NCI-H446 treated with DMSO at 0.1 percent for 48 hours (cell line): ENCODE data around the gene FOXN3.
"Not testable (repeated sequence)": the region's sequence is repeated elsewhere in the genome, so short reads cannot be mapped to it uniquely, and the experiment has no call there.

Experiments used
- DNase-seq: peaks from one replicate; lab custom pipeline; 2025; lab: John Stamatoyannopoulos, UW

The FOXN3 gene

GRCh38 chr14:89126461-89126860 is 290.6 kb downstream of the FOXN3 start:
- DNase-seq, result no peak

- no peak for DNase-seq
These were observed 291.8 kb downstream of the FOXN3 start for GRCh38 chr14:89125216-89125615.

GRCh38 chr14:89123851-89124250 is 293.2 kb downstream of the FOXN3 start:
- DNase-seq, result no peak

DNA sequence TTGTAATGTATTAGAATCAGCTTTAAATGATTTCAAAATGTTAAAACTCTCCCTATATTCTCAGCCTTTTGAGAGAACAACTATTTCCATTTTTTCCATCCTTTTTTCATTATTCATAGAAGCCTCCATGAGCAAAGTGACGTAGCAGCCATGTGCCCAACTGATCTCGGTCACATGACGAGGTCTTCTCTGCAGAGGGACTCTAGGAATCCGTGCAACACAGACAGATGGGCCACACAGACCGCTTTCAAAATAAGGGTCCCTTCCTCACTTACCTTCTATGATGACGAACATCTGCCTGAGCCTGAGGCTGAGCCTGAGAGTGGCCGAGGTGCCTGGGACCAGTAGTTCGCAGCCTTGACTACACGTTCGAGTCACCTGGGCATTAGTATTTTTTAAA is 293.8 kb downstream of the FOXN3 start:
- no peak for DNase-seq

DNA sequence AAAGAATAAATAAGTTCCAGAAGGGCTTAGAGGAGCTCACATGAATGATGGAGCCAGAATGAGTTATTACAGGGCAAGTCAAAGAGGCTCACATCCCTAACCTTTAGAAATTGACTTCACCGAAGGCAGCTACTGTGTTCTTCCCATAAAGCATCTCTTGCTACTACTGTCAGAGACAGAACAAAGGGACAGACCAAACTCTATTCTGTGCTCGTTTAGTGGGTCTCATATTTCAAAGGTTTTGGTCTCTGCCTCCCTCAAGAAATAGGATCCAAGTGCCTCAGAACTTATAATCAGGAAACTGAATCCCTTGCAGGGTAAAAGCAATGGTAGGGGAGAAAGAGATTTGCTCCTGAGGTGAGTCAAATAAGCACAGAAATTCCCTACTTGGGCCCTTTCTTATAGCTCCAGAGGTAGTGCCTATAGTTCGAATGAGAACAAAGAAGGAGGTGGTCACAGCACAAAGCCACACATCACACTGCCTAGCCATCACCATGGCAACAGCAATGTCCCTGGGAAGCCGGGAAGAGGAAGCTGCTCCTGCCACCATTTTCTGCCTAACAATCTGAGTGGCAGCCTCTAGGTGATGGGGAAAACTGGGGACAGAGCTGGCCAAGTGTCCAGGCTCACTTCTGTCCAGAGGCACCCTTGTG is 294.9 kb downstream of the FOXN3 start:
- DNase-seq, result no peak

DNA sequence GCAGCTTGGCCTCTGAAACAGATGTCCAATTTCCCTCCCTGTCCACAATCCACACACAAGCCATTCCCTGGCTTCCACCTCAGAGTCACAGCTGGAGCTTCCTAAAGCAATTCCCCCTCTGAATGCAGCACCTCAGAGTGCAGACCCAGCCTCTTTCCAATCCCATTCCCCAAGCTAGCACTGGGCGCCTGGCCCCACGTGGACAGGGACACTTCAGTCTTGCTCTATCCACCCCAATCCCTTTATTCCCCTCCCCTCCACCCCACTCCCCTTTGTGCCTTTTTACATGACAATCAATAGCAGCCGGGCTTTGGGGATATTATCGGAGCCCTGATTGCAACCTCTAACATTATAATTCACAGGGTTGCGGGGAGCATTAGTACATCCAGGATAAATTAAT is 300.0 kb downstream of the FOXN3 start:
- DNase-seq, result no peak

- DNase-seq, result no peak
These were observed 302.9 kb downstream of the FOXN3 start for GRCh38 chr14:89114109-89114508.

- DNase-seq, result no peak
These were observed 304.3 kb downstream of the FOXN3 start for GRCh38 chr14:89112720-89113119.

DNA sequence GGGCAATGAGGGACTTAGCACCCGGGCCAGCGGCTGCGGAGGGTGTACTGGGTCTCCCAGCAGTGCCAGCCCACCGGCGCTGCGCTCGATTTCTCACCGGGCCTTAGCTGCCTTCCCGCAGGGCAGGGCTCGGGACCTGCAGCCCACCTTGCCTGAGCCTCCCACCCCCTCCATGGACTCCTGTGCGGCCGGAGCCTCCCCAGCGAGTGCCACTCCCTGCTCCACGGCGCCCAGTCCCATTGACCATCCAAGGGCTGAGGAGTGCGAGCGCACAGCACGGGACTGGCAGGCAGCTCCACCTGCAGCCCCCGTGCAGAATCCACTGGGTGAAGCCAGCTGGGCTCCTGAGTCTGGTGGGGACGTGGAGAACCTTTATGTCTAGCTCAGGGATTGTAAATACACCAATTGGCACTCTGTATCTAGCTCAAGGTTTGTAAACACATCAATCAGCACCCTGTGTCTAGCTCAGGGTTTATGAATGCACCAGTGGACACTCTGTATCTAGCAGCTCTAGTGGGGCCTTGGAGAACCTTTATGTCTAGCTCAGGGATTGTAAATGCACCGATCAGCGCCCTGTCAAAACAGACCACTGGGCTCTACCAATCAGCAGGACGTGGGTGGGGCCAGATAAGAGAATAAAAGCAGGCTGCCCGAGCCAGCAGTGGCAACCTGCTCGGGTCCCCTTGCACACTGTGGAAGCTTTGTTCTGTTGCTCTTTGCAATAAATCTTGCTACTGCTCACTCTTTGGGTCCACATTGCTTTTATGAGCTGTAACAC is 305.1 kb downstream of the FOXN3 start:
- not testable (repeated sequence) for DNase-seq

DNA sequence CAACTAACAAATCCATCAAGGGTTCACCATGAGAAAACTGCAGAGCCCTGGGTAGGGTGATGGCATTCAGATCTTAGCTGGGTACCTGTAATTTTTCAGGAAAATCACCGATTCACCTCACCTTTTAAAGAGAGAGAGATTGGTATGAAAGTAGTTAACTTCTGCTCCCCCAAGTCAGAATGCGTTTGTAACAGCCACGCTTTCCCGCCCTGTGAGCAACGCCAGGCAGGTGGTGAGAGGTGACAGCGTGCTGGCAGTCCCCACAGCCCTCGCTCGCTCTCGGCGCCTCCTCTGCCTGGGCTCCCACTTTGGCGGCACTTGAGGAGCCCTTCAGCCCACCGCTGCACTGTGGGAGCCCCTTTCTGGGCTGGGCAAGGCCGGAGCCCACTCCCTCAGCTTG is 305.8 kb downstream of the FOXN3 start:
- not testable (repeated sequence) for DNase-seq

DNA sequence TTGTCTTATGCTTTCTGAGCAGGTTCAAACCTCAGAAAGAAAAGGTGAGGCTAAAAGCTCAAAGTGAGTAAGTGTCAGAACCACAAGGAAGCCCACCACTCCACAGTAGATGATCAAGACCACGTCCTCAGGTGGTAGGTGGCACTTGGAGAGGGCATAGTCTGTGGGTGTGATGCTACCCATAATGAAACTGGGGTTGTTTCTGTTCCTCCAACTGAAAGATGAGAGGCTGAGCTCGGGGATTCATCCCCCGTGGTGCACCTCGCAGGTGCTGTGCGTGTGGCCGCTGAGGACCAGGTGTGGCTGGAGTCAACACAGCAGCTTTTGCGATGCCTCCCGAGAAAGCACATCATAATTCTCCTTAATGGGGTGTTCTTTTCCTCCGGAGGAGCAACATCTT is 306.9 kb downstream of the FOXN3 start:
- no peak for DNase-seq

- no peak for DNase-seq
These were observed 308.4 kb downstream of the FOXN3 start for GRCh38 chr14:89108608-89109007.

GRCh38 chr14:89107626-89108025 is 309.4 kb downstream of the FOXN3 start:
- no peak for DNase-seq
